Liver (tissue), 3 donors: ENCODE data around the gene NKD1.

Experiments used
- CTCF ChIP-seq: fragments of 150-350 bp; IDR thresholded peaks from 2 replicates; pipeline ENCODE4 v1.5.1; 2017; ENCODE audit warnings: improper control_type of control experiment, low read depth, low read length; ENCODE audit not compliant: missing input control
- GABPA ChIP-seq, 2 donors: IDR thresholded peaks in 1 of 2; conservative IDR thresholded peaks in 1 of 2; 2 replicates each; pipeline ENCODE4 v1.6.1; 2016; ENCODE audit warnings: antibody characterized with exemption in 2 of 2, mild to moderate bottlenecking in 1 of 2, moderate library complexity in 1 of 2
- JUND ChIP-seq, 2 donors: IDR thresholded peaks; 2 replicates each; pipeline ENCODE4 v1.6.1; 2016; ENCODE audit warnings: antibody characterized with exemption in 2 of 2
- MAX ChIP-seq: IDR thresholded peaks from 2 replicates; pipeline ENCODE4 v1.6.1; 2016; ENCODE audit warnings: antibody characterized with exemption
- NR2F2 ChIP-seq: IDR thresholded peaks from 2 replicates; pipeline ENCODE4 v1.6.1; 2016; ENCODE audit warnings: antibody characterized with exemption
- REST ChIP-seq: IDR thresholded peaks from 2 replicates; pipeline ENCODE4 v1.6.1; 2016; ENCODE audit warnings: antibody characterized with exemption, mild to moderate bottlenecking
- RXRA ChIP-seq, 2 donors: IDR thresholded peaks; 2 replicates each; pipeline ENCODE4 v1.6.1; 2017 to 2018; ENCODE audit warnings: antibody characterized with exemption in 2 of 2, mild to moderate bottlenecking in 1 of 2
- SP1 ChIP-seq: IDR thresholded peaks from 2 replicates; pipeline ENCODE4 v1.6.1; 2018; ENCODE audit warnings: antibody characterized with exemption, mild to moderate bottlenecking
- TAF1 ChIP-seq: conservative IDR thresholded peaks from 2 replicates; pipeline ENCODE4 v1.6.1; 2016; ENCODE audit warnings: antibody characterized with exemption, mild to moderate bottlenecking
- donor health status: healthy.
- donor health status: healthy.

- no peak for TF ChIP-seq SP1
- TF ChIP-seq CTCF, result peak; percentile 38
- TF ChIP-seq REST, result no peak
- TF ChIP-seq RXRA (IDR thresholded peaks at IDR 0.05), result no peak
- TF ChIP-seq GABPA (IDR thresholded peaks at IDR 0.05 in 1 of 2, conservative IDR thresholded peaks at IDR 0.05 in 1 of 2), result no peak
- TF ChIP-seq TAF1, result no peak
- TF ChIP-seq JUND (IDR thresholded peaks at IDR 0.05), result no peak
- no peak for TF ChIP-seq MAX
- no peak for TF ChIP-seq NR2F2
Measured at GRCh38 chr16:50671644-50672260, 123.6 kb downstream of the NKD1 start.
